ENCODE results near the gene P2RY8.
A peak's percentile ranks its signal among the peaks of the same experiment; 100 is the strongest.
"Not testable (repeated sequence)": the region's sequence is repeated elsewhere in the genome, so short reads cannot be mapped to it uniquely, and the experiment has no call there.

The P2RY8 gene

GRCh38 chrX:1502241-1502640 lies 34.7 kb downstream of the P2RY8 start:
- Histone ChIP-seq H3K4me1 (ENCODE audit: control insufficient read depth, insufficient read depth, low read length) (no peaks in the 10 kb centered on the region), H3K27me3 (ENCODE audit: control insufficient read depth, insufficient read depth, low read length) (no peaks in the 10 kb centered on the region), H3K36me3 (ENCODE audit: control insufficient read depth, insufficient read depth, low read length) (no peaks in the 10 kb centered on the region), H3K4me3 (ENCODE audit: low read length) (no peak overlapping the region), H3K27ac (ENCODE audit: low read depth, low read length) (no peak overlapping the region), H3K9ac (ENCODE audit: low read length) (no peak overlapping the region)

GRCh38 chrX:1500701-1501624 lies 36.0 kb downstream of the P2RY8 start:
- H3K9ac ChIP-seq (ENCODE audit: low read length): no peak overlapping the region
- no peak overlapping the region for H3K27ac ChIP-seq (ENCODE audit: low read depth, low read length)

GRCh38 chrX:1496076-1496475 lies 40.9 kb downstream of the P2RY8 start:
- H3K9ac ChIP-seq (ENCODE audit: low read length): no peak overlapping the region
- H3K27ac ChIP-seq (ENCODE audit: low read depth, low read length): no peak overlapping the region
- H3K36me3 ChIP-seq (ENCODE audit: control insufficient read depth, insufficient read depth, low read length): no peaks in the 10 kb centered on the region

More at GRCh38 chrX:1500701-1501624, 36.0 kb downstream of the P2RY8 start:
- Histone ChIP-seq H3K27me3 (ENCODE audit: control insufficient read depth, insufficient read depth, low read length) (no peaks in the 10 kb centered on the region), H3K4me1 (ENCODE audit: control insufficient read depth, insufficient read depth, low read length) (no peaks in the 10 kb centered on the region), H3K36me3 (ENCODE audit: control insufficient read depth, insufficient read depth, low read length) (no peaks in the 10 kb centered on the region), H3K4me3 (ENCODE audit: low read length) (peak overlapping the region; percentile 21)

GRCh38 chrX:1493877-1494510 lies 43.0 kb downstream of the P2RY8 start:
- no peaks in the 10 kb centered on the region for H3K36me3 ChIP-seq (ENCODE audit: control insufficient read depth, insufficient read depth, low read length)
- no peak overlapping the region for H3K4me3 ChIP-seq (ENCODE audit: low read length)
- H3K27ac ChIP-seq (ENCODE audit: low read depth, low read length): no peak overlapping the region
- H3K9ac ChIP-seq (ENCODE audit: low read length): no peak overlapping the region
- H3K4me1 ChIP-seq (ENCODE audit: control insufficient read depth, insufficient read depth, low read length): no peaks in the 10 kb centered on the region
- no peaks in the 10 kb centered on the region for H3K27me3 ChIP-seq (ENCODE audit: control insufficient read depth, insufficient read depth, low read length)

More at GRCh38 chrX:1496076-1496475, 40.9 kb downstream of the P2RY8 start:
- H3K4me3 ChIP-seq (ENCODE audit: low read length): no peak overlapping the region
- no peaks in the 10 kb centered on the region for H3K4me1 ChIP-seq (ENCODE audit: control insufficient read depth, insufficient read depth, low read length)
- no peaks in the 10 kb centered on the region for H3K27me3 ChIP-seq (ENCODE audit: control insufficient read depth, insufficient read depth, low read length)

GRCh38 chrX:1493412-1493811 lies 43.6 kb downstream of the P2RY8 start:
- Histone ChIP-seq H3K27ac (ENCODE audit: low read depth, low read length) (no peak overlapping the region), H3K36me3 (ENCODE audit: control insufficient read depth, insufficient read depth, low read length) (no peaks in the 10 kb centered on the region), H3K27me3 (ENCODE audit: control insufficient read depth, insufficient read depth, low read length) (no peaks in the 10 kb centered on the region), H3K4me1 (ENCODE audit: control insufficient read depth, insufficient read depth, low read length) (no peaks in the 10 kb centered on the region), H3K9ac (ENCODE audit: low read length) (no peak overlapping the region), H3K4me3 (ENCODE audit: low read length) (no peak overlapping the region)

- Histone ChIP-seq H3K27ac (ENCODE audit: low read depth, low read length) (no peak overlapping the region), H3K9ac (ENCODE audit: low read length) (no peak overlapping the region), H3K27me3 (ENCODE audit: control insufficient read depth, insufficient read depth, low read length) (no peaks in the 10 kb centered on the region), H3K4me1 (ENCODE audit: control insufficient read depth, insufficient read depth, low read length) (no peaks in the 10 kb centered on the region), H3K36me3 (ENCODE audit: control insufficient read depth, insufficient read depth, low read length) (no peaks in the 10 kb centered on the region), H3K4me3 (ENCODE audit: low read length) (no peak overlapping the region)
Observed at GRCh38 chrX:1492421-1493012, 44.5 kb downstream of the P2RY8 start.

- H3K9ac ChIP-seq (ENCODE audit: low read length): no peak overlapping the region
- H3K27ac ChIP-seq (ENCODE audit: low read depth, low read length): no peak overlapping the region
- no peaks in the 10 kb centered on the region for H3K36me3 ChIP-seq (ENCODE audit: control insufficient read depth, insufficient read depth, low read length)
- H3K4me3 ChIP-seq (ENCODE audit: low read length): no peak overlapping the region
- H3K4me1 ChIP-seq (ENCODE audit: control insufficient read depth, insufficient read depth, low read length): no peaks in the 10 kb centered on the region
- H3K27me3 ChIP-seq (ENCODE audit: control insufficient read depth, insufficient read depth, low read length): no peaks in the 10 kb centered on the region
Observed at GRCh38 chrX:1491851-1492349, 45.1 kb downstream of the P2RY8 start.

GRCh38 chrX:1491248-1491647 lies 45.7 kb downstream of the P2RY8 start:
- not testable (repeated sequence) for H3K27ac ChIP-seq (ENCODE audit: low read depth, low read length); H3K9ac ChIP-seq (ENCODE audit: low read length); H3K4me3 ChIP-seq (ENCODE audit: low read length); H3K36me3 ChIP-seq (ENCODE audit: control insufficient read depth, insufficient read depth, low read length); H3K27me3 ChIP-seq (ENCODE audit: control insufficient read depth, insufficient read depth, low read length); H3K4me1 ChIP-seq (ENCODE audit: control insufficient read depth, insufficient read depth, low read length)

- not testable (repeated sequence) for H3K4me1 ChIP-seq (ENCODE audit: control insufficient read depth, insufficient read depth, low read length); H3K4me3 ChIP-seq (ENCODE audit: low read length); H3K27ac ChIP-seq (ENCODE audit: low read depth, low read length); H3K36me3 ChIP-seq (ENCODE audit: control insufficient read depth, insufficient read depth, low read length); H3K27me3 ChIP-seq (ENCODE audit: control insufficient read depth, insufficient read depth, low read length); H3K9ac ChIP-seq (ENCODE audit: low read length)
Observed at GRCh38 chrX:1490723-1491122, 46.3 kb downstream of the P2RY8 start.

- H3K27ac ChIP-seq (ENCODE audit: low read depth, low read length); H3K4me1 ChIP-seq (ENCODE audit: control insufficient read depth, insufficient read depth, low read length); H3K36me3 ChIP-seq (ENCODE audit: control insufficient read depth, insufficient read depth, low read length); H3K27me3 ChIP-seq (ENCODE audit: control insufficient read depth, insufficient read depth, low read length); H3K4me3 ChIP-seq (ENCODE audit: low read length); H3K9ac ChIP-seq (ENCODE audit: low read length): not testable (repeated sequence)
Observed at GRCh38 chrX:1489354-1489753, 47.6 kb downstream of the P2RY8 start.

- no peaks in the 10 kb centered on the region for H3K36me3 ChIP-seq (ENCODE audit: control insufficient read depth, insufficient read depth, low read length)
- no peak overlapping the region for H3K9ac ChIP-seq (ENCODE audit: low read length)
- no peak overlapping the region for H3K27ac ChIP-seq (ENCODE audit: low read depth, low read length)
- H3K4me1 ChIP-seq (ENCODE audit: control insufficient read depth, insufficient read depth, low read length): no peaks in the 10 kb centered on the region
- H3K27me3 ChIP-seq (ENCODE audit: control insufficient read depth, insufficient read depth, low read length): no peaks in the 10 kb centered on the region
- H3K4me3 ChIP-seq (ENCODE audit: low read length): no peak overlapping the region
Observed at GRCh38 chrX:1488745-1489144, 48.2 kb downstream of the P2RY8 start.

- H3K9ac ChIP-seq (ENCODE audit: low read length): no peak overlapping the region
- H3K4me3 ChIP-seq (ENCODE audit: low read length): no peak overlapping the region
- no peaks in the 10 kb centered on the region for H3K36me3 ChIP-seq (ENCODE audit: control insufficient read depth, insufficient read depth, low read length)
- no peaks in the 10 kb centered on the region for H3K27me3 ChIP-seq (ENCODE audit: control insufficient read depth, insufficient read depth, low read length)
- H3K27ac ChIP-seq (ENCODE audit: low read depth, low read length): no peak overlapping the region
- no peaks in the 10 kb centered on the region for H3K4me1 ChIP-seq (ENCODE audit: control insufficient read depth, insufficient read depth, low read length)
Observed at GRCh38 chrX:1488141-1488540, 48.8 kb downstream of the P2RY8 start.

Measured in rectal smooth muscle tissue (tissue), 1 donor.